ENCODE results near the gene SLC2A4RG. TPM values are rescaled to one million over a fixed set of nuclear protein-coding genes. Genes with fewer than 3 reads are reported as not detected.

The SLC2A4RG gene
- total and polyA plus RNA-seq, 8 donors: 25.8 to 67.1 (median 33.4) TPM

- DNase-seq (no peak), FAIRE-seq (no peak), ATAC-seq (no peak)
- Histone ChIP-seq H3K27ac (no peak overlapping the region), H3K9me3 (no peaks in the 10 kb centered on the region), H3K4me3 (no peak overlapping the region), H3K36me3 (peaks cover 0 to 7% (median 0%) of the 10 kb centered on the region in 3 donors), H3K4me1 (no peaks in the 10 kb centered on the region), H3K27me3 (no peaks in the 10 kb centered on the region)
- TF ChIP-seq, protein P1, sequence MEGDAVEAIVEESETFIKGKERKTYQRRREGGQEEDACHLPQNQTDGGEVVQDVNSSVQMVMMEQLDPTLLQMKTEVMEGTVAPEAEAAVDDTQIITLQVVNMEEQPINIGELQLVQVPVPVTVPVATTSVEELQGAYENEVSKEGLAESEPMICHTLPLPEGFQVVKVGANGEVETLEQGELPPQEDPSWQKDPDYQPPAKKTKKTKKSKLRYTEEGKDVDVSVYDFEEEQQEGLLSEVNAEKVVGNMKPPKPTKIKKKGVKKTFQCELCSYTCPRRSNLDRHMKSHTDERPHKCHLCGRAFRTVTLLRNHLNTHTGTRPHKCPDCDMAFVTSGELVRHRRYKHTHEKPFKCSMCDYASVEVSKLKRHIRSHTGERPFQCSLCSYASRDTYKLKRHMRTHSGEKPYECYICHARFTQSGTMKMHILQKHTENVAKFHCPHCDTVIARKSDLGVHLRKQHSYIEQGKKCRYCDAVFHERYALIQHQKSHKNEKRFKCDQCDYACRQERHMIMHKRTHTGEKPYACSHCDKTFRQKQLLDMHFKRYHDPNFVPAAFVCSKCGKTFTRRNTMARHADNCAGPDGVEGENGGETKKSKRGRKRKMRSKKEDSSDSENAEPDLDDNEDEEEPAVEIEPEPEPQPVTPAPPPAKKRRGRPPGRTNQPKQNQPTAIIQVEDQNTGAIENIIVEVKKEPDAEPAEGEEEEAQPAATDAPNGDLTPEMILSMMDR (IDR thresholded peaks at IDR 0.05): no peak
- WGBS, 2 donors: 56 to 68% methylated on average over 23 of the region's 23 CpGs
- intact Hi-C loops (cut with DNase I): no loop called here
These were observed 52.1 kb downstream of the SLC2A4RG start for GRCh38 chr20:63791497-63792156.

GRCh38 chr20:63792866-63793265, 53.3 kb downstream of the SLC2A4RG start:
- H3K36me3 ChIP-seq: peaks cover 0 to 7% (median 0%) of the 10 kb centered on the region in 3 donors
- no peak overlapping the region for H3K27ac ChIP-seq
- H3K27me3 ChIP-seq: no peaks in the 10 kb centered on the region
- H3K9me3 ChIP-seq: no peaks in the 10 kb centered on the region
- DNase-seq: no peak
- no peak for FAIRE-seq
- TF ChIP-seq, protein P1 (IDR thresholded peaks at IDR 0.05): no peak
- no peak for ATAC-seq
- H3K4me1 ChIP-seq: no peaks in the 10 kb centered on the region
- H3K4me3 ChIP-seq: no peak overlapping the region
- intact Hi-C loops (cut with DNase I): no loop called here
- WGBS, 2 donors: 77 to 78% methylated on average over 20 of the region's 20 CpGs

Other genes with a start within 250 kb of the SLC2A4RG start
- 10 to 100 TPM in 4 of 6 donors, 1 to 10 TPM in 2; 5.0 to 22.9 (median 15.4) TPM for gene EEF1A2, start 240.7 kb upstream of the SLC2A4RG start, total RNA-seq
- 10 to 100 TPM; 28.2 to 86.9 TPM for gene EEF1A2, start 240.7 kb upstream of the SLC2A4RG start, polyA plus RNA-seq
- gene PPDPF, start 219.0 kb upstream of the SLC2A4RG start, total RNA-seq: 100 to 1,000 TPM in 4 of 6 donors, 10 to 100 TPM in 2; 77.7 to 194 (median 134) TPM
- 100 to 1,000 TPM; 205 to 224 TPM for gene PPDPF, start 219.0 kb upstream of the SLC2A4RG start, polyA plus RNA-seq
- 1 to 10 TPM in 3 of 6 donors, under 1 TPM in 3; 0.61 to 4.5 (median 1.2) TPM for gene PTK6, start 202.4 kb upstream of the SLC2A4RG start, total RNA-seq
- 1 to 10 TPM in 1 of 2 donors, under 1 TPM in 1; 0.91 to 2.6 TPM for gene PTK6, start 202.4 kb upstream of the SLC2A4RG start, polyA plus RNA-seq
- gene SRMS, start 192.0 kb upstream of the SLC2A4RG start, total RNA-seq: not detected
- not detected for gene SRMS, start 192.0 kb upstream of the SLC2A4RG start, polyA plus RNA-seq
- gene FNDC11, start 185.6 kb upstream of the SLC2A4RG start, total RNA-seq: under 1 TPM in 4 of 6 donors, not detected in 2; 0.06 to 0.25 (median 0.09) TPM
- gene FNDC11, start 185.6 kb upstream of the SLC2A4RG start, polyA plus RNA-seq: under 1 TPM; 0.27 to 0.35 TPM
- gene HELZ2, start 165.5 kb upstream of the SLC2A4RG start, total RNA-seq: 10 to 100 TPM; 10.1 to 23.4 (median 13.0) TPM
- gene HELZ2, start 165.5 kb upstream of the SLC2A4RG start, polyA plus RNA-seq: 10 to 100 TPM in 1 of 2 donors, 1 to 10 TPM in 1; 6.5 to 14.8 TPM
- gene GMEB2, start 112.7 kb upstream of the SLC2A4RG start, total RNA-seq: 1 to 10 TPM; 4.1 to 8.2 (median 5.2) TPM
- gene GMEB2, start 112.7 kb upstream of the SLC2A4RG start, polyA plus RNA-seq: 10 to 100 TPM in 1 of 2 donors, 1 to 10 TPM in 1; 8.8 to 10.4 TPM
- 10 to 100 TPM in 2 of 6 donors, 1 to 10 TPM in 4; 4.4 to 13.1 (median 7.9) TPM for gene STMN3, start 86.4 kb upstream of the SLC2A4RG start, total RNA-seq
- gene STMN3, start 86.4 kb upstream of the SLC2A4RG start, polyA plus RNA-seq: 10 to 100 TPM; 17.4 to 37.8 TPM
- gene RTEL1, start 81.5 kb upstream of the SLC2A4RG start, total RNA-seq: 10 to 100 TPM; 10.5 to 19.2 (median 13.9) TPM
- gene RTEL1, start 81.5 kb upstream of the SLC2A4RG start, polyA plus RNA-seq: 10 to 100 TPM; 28.4 to 36.6 TPM
- gene TNFRSF6B, start 43.1 kb upstream of the SLC2A4RG start, total RNA-seq: 1 to 10 TPM in 4 of 6 donors, under 1 TPM in 2; 0.31 to 2.7 (median 1.7) TPM
- gene TNFRSF6B, start 43.1 kb upstream of the SLC2A4RG start, polyA plus RNA-seq: 10 to 100 TPM; 14.0 to 31.0 TPM
- 10 to 100 TPM; 13.9 to 27.0 (median 18.9) TPM for gene ARFRP1, start 31.8 kb upstream of the SLC2A4RG start, total RNA-seq
- gene ARFRP1, start 31.8 kb upstream of the SLC2A4RG start, polyA plus RNA-seq: 10 to 100 TPM; 45.1 to 47.7 TPM
- 10 to 100 TPM in 4 of 6 donors, 1 to 10 TPM in 2; 9.3 to 15.8 (median 11.1) TPM for gene ZGPAT, start 31.7 kb upstream of the SLC2A4RG start, total RNA-seq
- 10 to 100 TPM; 42.6 to 61.6 TPM for gene ZGPAT, start 31.7 kb upstream of the SLC2A4RG start, polyA plus RNA-seq
- 1 to 10 TPM; 2.6 to 6.0 (median 3.1) TPM for gene LIME1, start 3.1 kb upstream of the SLC2A4RG start, total RNA-seq
- gene LIME1, start 3.1 kb upstream of the SLC2A4RG start, polyA plus RNA-seq: 10 to 100 TPM; 44.6 to 46.6 TPM
- gene ZBTB46, start 91.5 kb downstream of the SLC2A4RG start, total RNA-seq: 1 to 10 TPM; 2.2 to 7.4 (median 3.0) TPM
- gene ZBTB46, start 91.5 kb downstream of the SLC2A4RG start, polyA plus RNA-seq: 1 to 10 TPM; 2.8 to 3.6 TPM
- not detected for gene ABHD16B, start 121.7 kb downstream of the SLC2A4RG start, total RNA-seq
- gene ABHD16B, start 121.7 kb downstream of the SLC2A4RG start, polyA plus RNA-seq: under 1 TPM; 0.12 to 0.53 TPM
- gene TPD52L2, start 125.5 kb downstream of the SLC2A4RG start, total RNA-seq: 10 to 100 TPM; 16.3 to 35.0 (median 22.3) TPM
- gene TPD52L2, start 125.5 kb downstream of the SLC2A4RG start, polyA plus RNA-seq: 10 to 100 TPM; 33.8 to 47.3 TPM
- 10 to 100 TPM; 25.0 to 31.5 (median 29.2) TPM for gene DNAJC5, start 155.3 kb downstream of the SLC2A4RG start, total RNA-seq
- 10 to 100 TPM; 20.1 to 23.3 TPM for gene DNAJC5, start 155.3 kb downstream of the SLC2A4RG start, polyA plus RNA-seq
- gene UCKL1, start 216.6 kb downstream of the SLC2A4RG start, total RNA-seq: 10 to 100 TPM; 13.9 to 23.1 (median 17.2) TPM
- 10 to 100 TPM; 67.8 to 84.7 TPM for gene UCKL1, start 216.6 kb downstream of the SLC2A4RG start, polyA plus RNA-seq
- 10 to 100 TPM in 3 of 6 donors, 1 to 10 TPM in 3; 8.5 to 12.8 (median 9.8) TPM for gene ZNF512B, start 230.2 kb downstream of the SLC2A4RG start, total RNA-seq
- 10 to 100 TPM; 12.8 to 22.0 TPM for gene ZNF512B, start 230.2 kb downstream of the SLC2A4RG start, polyA plus RNA-seq
- gene SAMD10, start 239.9 kb downstream of the SLC2A4RG start, total RNA-seq: 1 to 10 TPM; 1.3 to 5.2 (median 3.1) TPM
- gene SAMD10, start 239.9 kb downstream of the SLC2A4RG start, polyA plus RNA-seq: 1 to 10 TPM; 5.6 to 7.3 TPM
- gene PRPF6, start 241.4 kb downstream of the SLC2A4RG start, total RNA-seq: 10 to 100 TPM; 27.2 to 39.4 (median 32.2) TPM
- 10 to 100 TPM; 35.7 to 49.2 TPM for gene PRPF6, start 241.4 kb downstream of the SLC2A4RG start, polyA plus RNA-seq

Data from pancreas (tissue), 10 donors.